H9 (cell line): ENCODE results near the gene NAGLU. TPM values are rescaled to one million over a fixed set of nuclear protein-coding genes. Genes with fewer than 3 reads are reported as not detected.

Experiments used
- DNase-seq: peaks from one replicate; pipeline ENCODE4 v3.0.0-alpha.2; 2017
- H2AFZ ChIP-seq: one replicate; pipeline ENCODE4 v1.6.1; 2013; ENCODE audit warnings: mild to moderate bottlenecking, low read length, control low read depth, moderate library complexity
- H2AK5ac ChIP-seq: 2 replicates; pipeline ENCODE4 v1.6.1; 2013; ENCODE audit warnings: low read length, control low read depth, mixed read lengths; ENCODE audit not compliant: insufficient read length
- H2BK120ac ChIP-seq: one replicate; pipeline ENCODE4 v1.6.1; 2013; ENCODE audit warnings: low read depth, mild to moderate bottlenecking, low read length, control low read depth, inconsistent platforms; ENCODE audit not compliant: poor library complexity, severe bottlenecking
- H2BK12ac ChIP-seq: 2 replicates; pipeline ENCODE4 v1.6.1; 2013; ENCODE audit warnings: low read length, control low read depth, mixed read lengths, low read depth; ENCODE audit not compliant: insufficient read length
- H2BK15ac ChIP-seq: 2 replicates; pipeline ENCODE4 v1.6.1; 2013; ENCODE audit warnings: low read depth, low read length, control low read depth
- H2BK20ac ChIP-seq: one replicate; pipeline ENCODE4 v1.6.1; 2013; ENCODE audit warnings: low read depth, mild to moderate bottlenecking, low read length, control low read depth, inconsistent platforms; ENCODE audit not compliant: poor library complexity, severe bottlenecking
- H2BK5ac ChIP-seq: 2 replicates; pipeline ENCODE4 v1.6.1; 2013; ENCODE audit warnings: low read length, control low read depth, mixed read lengths; ENCODE audit not compliant: insufficient read length
- H3K14ac ChIP-seq: 2 replicates; pipeline ENCODE4 v1.6.1; 2013; ENCODE audit warnings: low read length, control low read depth; ENCODE audit not compliant: insufficient read depth
- H3K18ac ChIP-seq: 2 replicates; pipeline ENCODE4 v1.6.1; 2013; ENCODE audit warnings: low read depth, mild to moderate bottlenecking, mixed read lengths, low read length, control low read depth; ENCODE audit not compliant: insufficient read length
- H3K23ac ChIP-seq: 2 replicates; pipeline ENCODE4 v1.6.1; 2013; ENCODE audit warnings: low read length, control low read depth, mixed read lengths, low read depth; ENCODE audit not compliant: insufficient read length
- H3K23me2 ChIP-seq: 2 replicates; pipeline ENCODE4 v1.6.1; 2013; ENCODE audit warnings: low read depth, mild to moderate bottlenecking, mixed read lengths, low read length, control low read depth; ENCODE audit not compliant: insufficient read length, poor library complexity, severe bottlenecking
- H3K27ac ChIP-seq: 2 replicates; pipeline ENCODE4 v1.5.1; 2013; ENCODE audit warnings: low read length, control low read depth, mixed read lengths, low read depth; ENCODE audit not compliant: insufficient read length
- H3K27me3 ChIP-seq: 2 replicates; pipeline ENCODE4 v1.6.1; 2013; ENCODE audit warnings: low read length, control low read depth, inconsistent platforms; ENCODE audit not compliant: insufficient read depth
- H3K4ac ChIP-seq: 2 replicates; pipeline ENCODE4 v1.6.1; 2013; ENCODE audit warnings: low read depth, mild to moderate bottlenecking, control low read depth, inconsistent platforms, low read length, moderate library complexity
- H3K4me1 ChIP-seq: 2 replicates; pipeline ENCODE4 v1.6.1; 2013; ENCODE audit warnings: low read length, control low read depth, inconsistent platforms; ENCODE audit not compliant: insufficient read depth
- H3K4me2 ChIP-seq: 2 replicates; pipeline ENCODE4 v1.6.1; 2013; ENCODE audit warnings: low read length, control low read depth, mixed read lengths; ENCODE audit not compliant: insufficient read length, insufficient read depth
- H3K56ac ChIP-seq: 2 replicates; pipeline ENCODE4 v1.6.1; 2013; ENCODE audit warnings: low read depth, mild to moderate bottlenecking, mixed read lengths, low read length, control low read depth; ENCODE audit not compliant: insufficient read length
- H3K79me1 ChIP-seq: 2 replicates; pipeline ENCODE4 v1.6.1; 2013; ENCODE audit warnings: low read depth, mild to moderate bottlenecking, moderate library complexity, low read length, control low read depth, inconsistent platforms; ENCODE audit not compliant: insufficient read depth, poor library complexity, severe bottlenecking
- H3K79me2 ChIP-seq: 2 replicates; pipeline ENCODE4 v1.6.1; 2013; ENCODE audit warnings: low read length, control low read depth, inconsistent platforms; ENCODE audit not compliant: insufficient read depth
- H3K9ac ChIP-seq: 2 replicates; pipeline ENCODE4 v1.6.1; 2013; ENCODE audit warnings: low read length, control low read depth, mixed read lengths; ENCODE audit not compliant: insufficient read length; ENCODE audit errors: extremely low read depth
- H3K9me3 ChIP-seq: one replicate; pipeline ENCODE4 v1.6.1; 2013; ENCODE audit warnings: low read depth, low read length, inconsistent platforms; ENCODE audit not compliant: control insufficient read depth
- H3T11ph ChIP-seq: one replicate; pipeline ENCODE4 v1.6.1; 2013; ENCODE audit warnings: mild to moderate bottlenecking, low read length, control low read depth, inconsistent platforms
- H4K20me1 ChIP-seq: one replicate; pipeline ENCODE4 v1.6.1; 2013; ENCODE audit not compliant: control insufficient read depth, insufficient read length, insufficient read depth
- H4K5ac ChIP-seq: 2 replicates; pipeline ENCODE4 v1.6.1; 2013; ENCODE audit warnings: low read depth, mild to moderate bottlenecking, mixed read lengths, low read length, control low read depth; ENCODE audit not compliant: insufficient read length
- H4K8ac ChIP-seq: replicated peaks from 2 replicates; pipeline ENCODE4 v1.6.1; 2013; ENCODE audit warnings: low read length, control low read depth, mixed read lengths, low read depth; ENCODE audit not compliant: insufficient read length
- H4K91ac ChIP-seq: 2 replicates; pipeline ENCODE4 v1.6.1; 2013; ENCODE audit warnings: low read depth, mild to moderate bottlenecking, moderate library complexity, mixed read lengths, low read length, control low read depth; ENCODE audit not compliant: insufficient read length
- H3K27ac Mint-ChIP-seq, 3 experiments: 2 replicates in 2 of 3; 3 replicates in 1 of 3; pipeline ENCODE4 v1.8.0; 2020 to 2021; ENCODE audit warnings: mixed read lengths in 3 of 3, mild to moderate bottlenecking in 1 of 3, moderate library complexity in 1 of 3
- H3K27me3 Mint-ChIP-seq: 2 replicates; pipeline ENCODE4 v1.8.0; 2021; ENCODE audit warnings: low read depth, mild to moderate bottlenecking, moderate library complexity, mixed read lengths
- H3K36me3 Mint-ChIP-seq, 3 experiments: 2 replicates in 2 of 3; 3 replicates in 1 of 3; pipeline ENCODE4 v1.8.0; 2020 to 2021; ENCODE audit warnings: low read depth in 3 of 3, mixed read lengths in 3 of 3; ENCODE audit not compliant: insufficient read depth in 1 of 3
- H3K4me1 Mint-ChIP-seq, 2 experiments: 2 replicates each; pipeline ENCODE4 v1.8.0; 2020; ENCODE audit warnings: mixed read lengths in 2 of 2
- H3K4me3 Mint-ChIP-seq, 2 experiments: 2 replicates in 1 of 2; 3 replicates in 1 of 2; pipeline ENCODE4 v1.8.0; 2020 to 2021; ENCODE audit warnings: mild to moderate bottlenecking in 2 of 2, mixed read lengths in 2 of 2, moderate library complexity in 1 of 2
- H3K9me3 Mint-ChIP-seq, 2 experiments: 2 replicates in 1 of 2; 3 replicates in 1 of 2; pipeline ENCODE4 v1.8.0; 2020; ENCODE audit warnings: mild to moderate bottlenecking in 2 of 2, mixed read lengths in 2 of 2, moderate library complexity in 1 of 2
- CTCF ChIP-seq: fragments of 200-600 bp; sonication (generic); conservative IDR thresholded peaks from 3 replicates; pipeline ENCODE4 v1.8.0; 2021; ENCODE audit warnings: antibody characterized with exemption, mild to moderate bottlenecking
- WGBS: extraction: QIAGEN DNeasy Blood & Tissue Kit; methylation state at CpG from one replicate; pipeline ENCODE4 v1.1.7; 2013; ENCODE audit warnings: missing lambda C conversion rate, low lambda C conversion rate, mixed read lengths; ENCODE audit not compliant: insufficient read length; ENCODE audit errors: extremely low coverage; 5-methylcytosine and 5-hydroxymethylcytosine counted together
- total RNA-seq: library from RNA; stranded (reverse); gene quantifications from 2 replicates; pipeline ENCODE4 v1.2.1, GENCODE V29; 2021

NAGLU gene
- total RNA-seq, 1 experiment from 2014 or later: 23.5 TPM

- 0 out of 5 replicates have a peak, but pooled peaks cover 0 to 3% of the 10 kb centered on the region in 2 experiments for H3K9me3 Mint-ChIP-seq
- no peak overlapping the region for H4K91ac ChIP-seq
- H4K20me1 ChIP-seq: no peaks in the 10 kb centered on the region
- no peak overlapping the region for H3K9ac ChIP-seq
- peak; percentile 77 for DNase-seq
- peaks cover 8 to 17% of the 10 kb centered on the region in 2 experiments for H3K4me1 Mint-ChIP-seq
- no peak overlapping the region for H4K5ac ChIP-seq
- no peak overlapping the region for H2BK15ac ChIP-seq
- no CpG with 5 or more reads among the region's 60 CpGs for WGBS
- H3K23me2 ChIP-seq: peaks cover 5% of the 10 kb centered on the region
- H2BK20ac ChIP-seq: no peak overlapping the region
- H3K79me1 ChIP-seq: no peaks in the 10 kb centered on the region
- no peak overlapping the region; a peak in 1 of 7 replicates for H3K27ac Mint-ChIP-seq
- no peak overlapping the region for H2BK120ac ChIP-seq
- peak overlapping the region; percentile 56 to 77 for H3K4me3 Mint-ChIP-seq
- peak; percentile 47 for TF ChIP-seq CTCF
- H3K36me3 Mint-ChIP-seq: no peaks in the 10 kb centered on the region; a peak in 2 of 7 replicates
- no peak overlapping the region for H3K27ac ChIP-seq
- no peaks in the 10 kb centered on the region for H3K9me3 ChIP-seq
- no peak overlapping the region for H2AK5ac ChIP-seq
- no peak overlapping the region for H3K4ac ChIP-seq
- no peak overlapping the region for H2AFZ ChIP-seq
- H3K79me2 ChIP-seq: no peaks in the 10 kb centered on the region
- no peak overlapping the region for H3K23ac ChIP-seq
- no peaks in the 10 kb centered on the region for H3K27me3 ChIP-seq
- peak overlapping the region; percentile 70 for H3K4me2 ChIP-seq
- H3K18ac ChIP-seq: peak overlapping the region; percentile 29
- H3T11ph ChIP-seq: no peak overlapping the region
- no peak overlapping the region for H3K56ac ChIP-seq
- no peak overlapping the region; the same call in 1 of the 2 replicates for H3K14ac ChIP-seq
- peaks cover 48% of the 10 kb centered on the region for H3K27me3 Mint-ChIP-seq
- H3K4me1 ChIP-seq: no peaks in the 10 kb centered on the region
- H2BK5ac ChIP-seq: no peak overlapping the region
- no peak overlapping the region for H2BK12ac ChIP-seq
- H4K8ac ChIP-seq: no peak overlapping the region
These were observed 4.3 kb upstream of the NAGLU start for GRCh38 chr17:42531455-42532354.
